ENCODE data around the gene TNFAIP3. TPM values are rescaled to one million over a fixed set of nuclear protein-coding genes. Genes with fewer than 3 reads are reported as not detected.

Gene TNFAIP3
- total RNA-seq, 4 donors from 2014 or later, result 13.4 to 29.9 (median 26.2) TPM

DNA sequence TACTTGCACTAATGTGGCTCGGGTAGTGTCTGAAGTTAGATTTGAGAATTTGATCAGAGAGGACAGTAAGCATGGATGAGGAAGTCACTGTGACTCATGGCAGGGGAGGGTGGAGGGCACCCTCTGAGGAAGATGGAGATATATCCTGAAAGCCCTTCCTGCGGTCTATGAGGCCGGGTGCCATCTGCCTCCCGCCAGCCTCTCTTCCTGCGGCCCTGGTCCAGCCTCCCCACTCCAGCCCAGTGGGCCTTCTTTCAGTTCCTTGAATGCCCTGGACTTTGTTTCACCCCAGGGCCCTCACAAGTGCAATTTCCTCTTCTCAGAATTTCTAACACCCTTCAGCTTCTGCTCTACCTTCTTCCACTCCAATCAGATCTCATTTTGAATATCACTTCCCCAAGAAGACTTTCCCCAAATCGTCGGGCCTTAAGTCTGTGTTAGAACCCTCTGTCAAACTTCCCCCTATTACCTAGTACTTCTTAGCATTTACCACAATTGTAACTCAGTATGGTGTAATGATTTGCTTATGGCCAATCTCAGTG, 20.2 kb upstream of the TNFAIP3 start:
- intact Hi-C loops (cut with DNase I; ENCODE audit: low total_unique reads), result no loop called here
- 82 to 93% methylated on average over 7 of the region's 7 CpGs for WGBS, 2 donors
- H3K4me3 ChIP-seq (ENCODE audit: low read depth, poor library complexity, severe bottlenecking), result no peak overlapping the region
- peak in 1 of 2 donors; percentile 91 for DNase-seq (ENCODE audit: low spot score in 2 of 2)
- TF ChIP-seq, protein P1, sequence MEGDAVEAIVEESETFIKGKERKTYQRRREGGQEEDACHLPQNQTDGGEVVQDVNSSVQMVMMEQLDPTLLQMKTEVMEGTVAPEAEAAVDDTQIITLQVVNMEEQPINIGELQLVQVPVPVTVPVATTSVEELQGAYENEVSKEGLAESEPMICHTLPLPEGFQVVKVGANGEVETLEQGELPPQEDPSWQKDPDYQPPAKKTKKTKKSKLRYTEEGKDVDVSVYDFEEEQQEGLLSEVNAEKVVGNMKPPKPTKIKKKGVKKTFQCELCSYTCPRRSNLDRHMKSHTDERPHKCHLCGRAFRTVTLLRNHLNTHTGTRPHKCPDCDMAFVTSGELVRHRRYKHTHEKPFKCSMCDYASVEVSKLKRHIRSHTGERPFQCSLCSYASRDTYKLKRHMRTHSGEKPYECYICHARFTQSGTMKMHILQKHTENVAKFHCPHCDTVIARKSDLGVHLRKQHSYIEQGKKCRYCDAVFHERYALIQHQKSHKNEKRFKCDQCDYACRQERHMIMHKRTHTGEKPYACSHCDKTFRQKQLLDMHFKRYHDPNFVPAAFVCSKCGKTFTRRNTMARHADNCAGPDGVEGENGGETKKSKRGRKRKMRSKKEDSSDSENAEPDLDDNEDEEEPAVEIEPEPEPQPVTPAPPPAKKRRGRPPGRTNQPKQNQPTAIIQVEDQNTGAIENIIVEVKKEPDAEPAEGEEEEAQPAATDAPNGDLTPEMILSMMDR (IDR thresholded peaks at IDR 0.05), result no peak
- no peak for TF ChIP-seq POLR2A (IDR thresholded peaks at IDR 0.05)

DNA sequence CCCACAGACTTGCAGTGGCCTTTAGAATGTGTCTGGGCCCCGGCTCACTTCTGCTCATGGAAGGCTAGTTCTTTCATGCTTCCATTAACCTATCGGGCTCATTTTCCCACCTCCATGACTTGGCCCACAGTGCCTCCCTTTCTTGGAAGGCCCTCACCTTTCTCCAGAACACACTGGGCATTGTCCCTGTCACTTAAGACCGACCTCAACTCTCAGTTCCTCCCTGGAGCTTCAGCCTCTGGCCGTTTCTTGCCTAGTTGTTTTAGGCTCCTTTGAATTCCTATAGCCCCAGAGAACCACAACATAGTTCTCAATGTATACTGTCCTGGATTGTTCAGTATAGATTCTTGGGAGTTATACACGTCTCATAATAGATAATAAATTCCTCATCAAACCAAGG, 19.3 kb upstream of the TNFAIP3 start:
- H3K4me3 ChIP-seq (ENCODE audit: low read depth, poor library complexity, severe bottlenecking), result no peak overlapping the region
- DNase-seq (ENCODE audit: low spot score in 2 of 2), result no peak
- intact Hi-C loops (cut with DNase I; ENCODE audit: low total_unique reads), result no loop called here
- no peak for TF ChIP-seq POLR2A (IDR thresholded peaks at IDR 0.05)
- TF ChIP-seq, protein P1 (IDR thresholded peaks at IDR 0.05), result no peak
- 89 to 91% methylated on average over 5 of the region's 5 CpGs for WGBS, 2 donors

DNA sequence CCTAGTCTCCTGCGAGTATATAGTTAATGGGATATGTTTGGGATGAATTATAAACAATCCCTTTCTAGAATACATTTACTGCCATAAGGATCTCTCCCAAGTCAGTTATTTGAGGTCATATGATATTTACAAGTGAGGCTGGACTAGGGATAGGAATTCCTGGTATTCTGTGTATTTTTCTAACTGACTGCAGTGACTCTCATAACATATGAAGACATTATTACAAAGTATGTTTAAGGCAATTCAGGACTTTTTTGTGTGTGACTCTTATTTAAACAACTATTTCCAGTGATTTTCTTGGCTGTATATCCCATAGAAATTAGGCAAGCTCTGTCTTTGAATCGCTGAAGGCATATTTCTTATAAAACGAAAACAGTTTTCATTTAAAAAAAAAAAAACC, 18.4 kb upstream of the TNFAIP3 start:
- DNase-seq (ENCODE audit: low spot score in 2 of 2), result no peak

DNA sequence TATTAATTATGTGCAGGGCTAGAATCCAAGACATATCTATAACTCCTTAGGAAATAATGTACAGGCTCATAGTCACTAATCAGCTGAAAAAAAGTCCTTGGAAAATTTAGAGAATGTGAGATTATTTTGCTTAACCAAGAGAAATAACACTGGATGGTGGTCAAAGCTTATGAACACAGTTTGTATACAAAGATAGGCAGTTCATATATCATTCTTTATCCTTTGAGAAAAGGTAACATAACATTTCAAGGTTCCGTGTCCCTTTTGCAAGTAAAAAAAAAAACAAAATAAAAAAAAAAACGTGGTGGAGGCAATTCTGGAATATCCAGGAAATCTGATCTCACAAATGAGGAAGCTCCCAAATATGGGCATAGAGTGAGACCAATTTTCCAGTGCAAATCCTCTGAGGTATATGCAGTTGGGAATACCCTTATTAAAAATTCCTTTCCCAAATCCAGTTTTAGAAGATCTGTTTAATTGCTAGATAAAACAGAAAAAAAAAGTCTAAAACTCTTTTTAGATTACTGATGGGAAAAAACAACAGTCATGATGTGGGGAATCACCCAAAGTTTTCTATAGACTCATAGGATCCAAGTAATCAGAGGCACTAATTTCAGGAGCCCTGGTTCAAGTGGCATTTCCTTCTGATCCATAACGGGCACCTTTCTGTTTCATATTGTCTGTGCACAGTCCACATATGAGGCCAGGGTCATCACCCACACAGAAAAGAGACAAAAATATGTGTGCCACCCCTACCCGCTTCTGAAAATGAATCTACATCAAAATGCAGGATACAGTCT, 17.7 kb upstream of the TNFAIP3 start:
- 29 to 35% methylated on average over 4 of the region's 4 CpGs for WGBS, 2 donors
- intact Hi-C loops (cut with DNase I; ENCODE audit: low total_unique reads), result no loop called here
- no peak for DNase-seq (ENCODE audit: low spot score in 2 of 2)
- TF ChIP-seq POLR2A (IDR thresholded peaks at IDR 0.05), result no peak
- TF ChIP-seq, protein P1 (IDR thresholded peaks at IDR 0.05), result no peak
- no peak overlapping the region for H3K4me3 ChIP-seq (ENCODE audit: low read depth, poor library complexity, severe bottlenecking)

More for the DNA sequence above, 18.4 kb upstream of the TNFAIP3 start:
- no peak for TF ChIP-seq POLR2A (IDR thresholded peaks at IDR 0.05)
- TF ChIP-seq, protein P1 (IDR thresholded peaks at IDR 0.05), result no peak
- 53 to 54% methylated on average over 3 of the region's 3 CpGs for WGBS, 2 donors
- H3K4me3 ChIP-seq (ENCODE audit: low read depth, poor library complexity, severe bottlenecking), result no peak overlapping the region
- intact Hi-C loops (cut with DNase I; ENCODE audit: low total_unique reads), result no loop called here

DNA sequence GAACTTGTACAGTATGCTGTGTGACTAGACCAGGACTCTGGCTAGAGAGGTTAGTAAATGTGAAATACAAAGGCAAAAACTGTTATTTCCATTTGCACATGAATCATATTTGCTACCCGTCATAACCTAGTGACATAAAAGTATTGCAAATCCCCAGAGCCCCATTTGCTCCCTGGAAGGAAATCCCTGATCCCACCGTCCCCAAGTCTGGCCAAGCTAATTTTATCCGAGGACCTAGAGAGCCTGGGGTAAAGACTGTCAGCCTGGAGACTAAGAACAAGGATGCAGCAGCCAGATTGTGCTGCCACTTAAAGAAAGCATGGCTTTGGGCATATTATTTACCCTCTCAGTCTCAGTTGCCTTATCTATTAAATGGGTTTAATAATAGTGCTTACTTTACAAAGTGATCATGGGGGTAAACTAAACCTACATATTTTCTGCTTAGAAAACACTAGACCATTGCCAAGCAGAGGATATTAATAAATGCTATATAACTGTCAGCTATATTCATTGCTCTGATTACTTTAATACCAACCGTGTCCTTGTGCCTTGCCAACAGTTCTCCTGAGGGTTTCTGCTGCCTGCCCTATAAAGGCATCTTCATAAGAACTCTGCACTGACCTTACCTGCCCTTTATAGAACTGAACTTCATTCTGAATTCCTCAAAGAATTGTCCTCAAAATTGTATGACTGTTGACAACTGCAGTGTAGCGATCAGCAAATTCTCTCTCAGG, 16.9 kb upstream of the TNFAIP3 start:
- TF ChIP-seq POLR2A (IDR thresholded peaks at IDR 0.05), result no peak
- TF ChIP-seq, protein P1 (IDR thresholded peaks at IDR 0.05), result no peak
- no peak overlapping the region for H3K4me3 ChIP-seq (ENCODE audit: low read depth, poor library complexity, severe bottlenecking)
- no peak for DNase-seq (ENCODE audit: low spot score in 2 of 2)
- intact Hi-C loops (cut with DNase I; ENCODE audit: low total_unique reads), result no loop called here
- WGBS, 2 donors, result 70% methylated on average over 5 of the region's 5 CpGs

Measured in lower leg skin (tissue), 4 donors.